OCI-LY1 (cell line): Measurements from ENCODE around the gene PARD3.

ENCODE experiments used
- H2AFZ ChIP-seq: fragments of 200-600 bp; sonication (generic), shearing (Covaris generic); 2 replicates; pipeline ENCODE4 v1.6.0; 2014; ENCODE audit warnings: antibody characterized with exemption, mild to moderate bottlenecking, low read length
- H3F3A ChIP-seq: fragments of 200-600 bp; sonication (generic), shearing (Covaris generic); 2 replicates; pipeline ENCODE4 v1.6.0; 2014; ENCODE audit warnings: mild to moderate bottlenecking, antibody characterized with exemption, low read length, moderate library complexity; ENCODE audit not compliant: insufficient read depth
- H3K27ac ChIP-seq: fragments of 200-600 bp; sonication (generic); 2 replicates; pipeline ENCODE4 v1.5.1; 2014; ENCODE audit warnings: low read length, mixed run types, mild to moderate bottlenecking, low read depth; ENCODE audit not compliant: poor library complexity, severe bottlenecking
- H3K27me3 ChIP-seq: fragments of 200-600 bp; sonication (generic); 2 replicates; pipeline ENCODE4 v1.6.0; 2014; ENCODE audit warnings: antibody characterized with exemption, mild to moderate bottlenecking, low read length, moderate library complexity; ENCODE audit not compliant: insufficient read depth
- H3K36me3 ChIP-seq: fragments of 200-600 bp; sonication (generic); 2 replicates; pipeline ENCODE4 v1.6.1; 2014; ENCODE audit warnings: mild to moderate bottlenecking, antibody characterized with exemption, low read length, moderate library complexity, mixed read lengths; ENCODE audit not compliant: insufficient read depth
- H3K4me1 ChIP-seq: fragments of 200-600 bp; sonication (generic); 2 replicates; pipeline ENCODE4 v1.5.1; 2014; ENCODE audit warnings: mild to moderate bottlenecking, low read length, moderate library complexity; ENCODE audit not compliant: insufficient read depth, severe bottlenecking
- H3K4me2 ChIP-seq: fragments of 200-600 bp; sonication (generic), shearing (Covaris generic); 2 replicates; pipeline ENCODE4 v1.6.1; 2014; ENCODE audit warnings: low read length
- H3K4me3 ChIP-seq: fragments of 200-600 bp; sonication (generic); 2 replicates; pipeline ENCODE4 v1.5.1; 2014; ENCODE audit warnings: low read length, low read depth, mild to moderate bottlenecking, mixed read lengths; ENCODE audit not compliant: poor library complexity, severe bottlenecking
- H3K79me2 ChIP-seq: fragments of 200-600 bp; shearing (Covaris generic); 2 replicates; pipeline ENCODE4 v1.6.1; 2016; ENCODE audit warnings: mixed run types, low read length, mixed read lengths; ENCODE audit not compliant: insufficient read depth
- H3K9ac ChIP-seq: fragments of 200-600 bp; sonication (generic), shearing (Covaris generic); 2 replicates; pipeline ENCODE4 v1.6.1; 2014; ENCODE audit warnings: mild to moderate bottlenecking, low read length, mixed read lengths
- H3K9me2 ChIP-seq: fragments of 200-600 bp; sonication (generic), shearing (Covaris generic); 2 replicates; pipeline ENCODE4 v1.6.1; 2014; ENCODE audit warnings: low read depth, mild to moderate bottlenecking, low read length, mixed read lengths
- H3K9me3 ChIP-seq: fragments of 200-600 bp; shearing (Covaris generic); 2 replicates; pipeline ENCODE4 v1.6.1; 2014; ENCODE audit warnings: low read length, mixed read lengths
- H4K20me1 ChIP-seq: fragments of 200-600 bp; sonication (generic), shearing (Covaris generic); 2 replicates; pipeline ENCODE4 v1.6.0; 2016; ENCODE audit warnings: mild to moderate bottlenecking, low read length; ENCODE audit not compliant: insufficient read depth
- EZH2 ChIP-seq: fragments of 200-600 bp; sonication (generic), shearing (Covaris generic); IDR thresholded peaks from 2 replicates; pipeline ENCODE4 v1.8.0; 2017; ENCODE audit warnings: borderline replicate concordance, mixed run types, mild to moderate bottlenecking, antibody characterized with exemption, low read length, moderate library complexity, mixed read lengths
- TF ChIP-seq, protein P1 (sequence below): fragments of 200-600 bp; sonication (generic), shearing (Covaris generic); IDR thresholded peaks from 2 replicates; pipeline ENCODE4 v1.5.1; 2017; ENCODE audit warnings: mild to moderate bottlenecking, antibody characterized with exemption, low read length, moderate library complexity, mixed read lengths

The PARD3 gene

GRCh38 chr10:34081347-34081743 is 733.8 kb downstream of the PARD3 start:
- H3K27ac ChIP-seq = no peak overlapping the region
- H3K4me3 ChIP-seq = no peak overlapping the region
- H3K79me2 ChIP-seq = no peaks in the 10 kb centered on the region
- no peaks in the 10 kb centered on the region for H3K9me3 ChIP-seq
- no peak overlapping the region for H2AFZ ChIP-seq
- H3K9ac ChIP-seq = no peak overlapping the region
- H3K4me1 ChIP-seq = no peaks in the 10 kb centered on the region
- H3K27me3 ChIP-seq = no peaks in the 10 kb centered on the region
- H3K4me2 ChIP-seq = no peak overlapping the region
- H3F3A ChIP-seq = no peaks in the 10 kb centered on the region
- H4K20me1 ChIP-seq = no peaks in the 10 kb centered on the region
- H3K9me2 ChIP-seq = no peaks in the 10 kb centered on the region
- H3K36me3 ChIP-seq = no peaks in the 10 kb centered on the region
- TF ChIP-seq, protein P1, sequence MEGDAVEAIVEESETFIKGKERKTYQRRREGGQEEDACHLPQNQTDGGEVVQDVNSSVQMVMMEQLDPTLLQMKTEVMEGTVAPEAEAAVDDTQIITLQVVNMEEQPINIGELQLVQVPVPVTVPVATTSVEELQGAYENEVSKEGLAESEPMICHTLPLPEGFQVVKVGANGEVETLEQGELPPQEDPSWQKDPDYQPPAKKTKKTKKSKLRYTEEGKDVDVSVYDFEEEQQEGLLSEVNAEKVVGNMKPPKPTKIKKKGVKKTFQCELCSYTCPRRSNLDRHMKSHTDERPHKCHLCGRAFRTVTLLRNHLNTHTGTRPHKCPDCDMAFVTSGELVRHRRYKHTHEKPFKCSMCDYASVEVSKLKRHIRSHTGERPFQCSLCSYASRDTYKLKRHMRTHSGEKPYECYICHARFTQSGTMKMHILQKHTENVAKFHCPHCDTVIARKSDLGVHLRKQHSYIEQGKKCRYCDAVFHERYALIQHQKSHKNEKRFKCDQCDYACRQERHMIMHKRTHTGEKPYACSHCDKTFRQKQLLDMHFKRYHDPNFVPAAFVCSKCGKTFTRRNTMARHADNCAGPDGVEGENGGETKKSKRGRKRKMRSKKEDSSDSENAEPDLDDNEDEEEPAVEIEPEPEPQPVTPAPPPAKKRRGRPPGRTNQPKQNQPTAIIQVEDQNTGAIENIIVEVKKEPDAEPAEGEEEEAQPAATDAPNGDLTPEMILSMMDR = no peak
- no peak for TF ChIP-seq EZH2

- no peak overlapping the region for H2AFZ ChIP-seq
- H3K79me2 ChIP-seq = no peaks in the 10 kb centered on the region
- H3K27ac ChIP-seq = no peak overlapping the region
Measured at GRCh38 chr10:34080485-34081346, 734.4 kb downstream of the PARD3 start.

GRCh38 chr10:34079702-34080484 is 735.2 kb downstream of the PARD3 start:
- Histone ChIP-seq H4K20me1 (no peaks in the 10 kb centered on the region), H3K9me2 (no peaks in the 10 kb centered on the region), H3K4me3 (no peak overlapping the region), H3K79me2 (no peaks in the 10 kb centered on the region), H3K4me2 (no peak overlapping the region), H2AFZ (no peak overlapping the region), H3K9ac (no peak overlapping the region), H3K9me3 (no peaks in the 10 kb centered on the region), H3K27me3 (no peaks in the 10 kb centered on the region), H3F3A (no peaks in the 10 kb centered on the region), H3K36me3 (no peaks in the 10 kb centered on the region), H3K27ac (no peak overlapping the region), H3K4me1 (no peaks in the 10 kb centered on the region)
- no peak for TF ChIP-seq EZH2
- TF ChIP-seq, protein P1 = no peak

More at GRCh38 chr10:34080485-34081346, 734.4 kb downstream of the PARD3 start:
- H3F3A ChIP-seq = no peaks in the 10 kb centered on the region
- H4K20me1 ChIP-seq = no peaks in the 10 kb centered on the region
- no peaks in the 10 kb centered on the region for H3K27me3 ChIP-seq
- H3K4me2 ChIP-seq = no peak overlapping the region
- no peaks in the 10 kb centered on the region for H3K36me3 ChIP-seq
- TF ChIP-seq, protein P1 = no peak
- TF ChIP-seq EZH2 = no peak
- H3K4me3 ChIP-seq = no peak overlapping the region
- no peaks in the 10 kb centered on the region for H3K9me2 ChIP-seq
- no peaks in the 10 kb centered on the region for H3K4me1 ChIP-seq
- no peak overlapping the region for H3K9ac ChIP-seq
- no peaks in the 10 kb centered on the region for H3K9me3 ChIP-seq
